SIG-M5 (cell line): ENCODE results near the gene C1QTNF6.

Source experiments
- DNase-seq: peaks from one replicate; lab custom pipeline; 2025; lab: John Stamatoyannopoulos, UW

The C1QTNF6 gene

GRCh38 chr22:37141971-37142370, 46.1 kb downstream of the C1QTNF6 start:
- DNase-seq, result no peak

- no peak for DNase-seq
Observed at GRCh38 chr22:37141476-37141875, 46.6 kb downstream of the C1QTNF6 start.

GRCh38 chr22:37140686-37141323, 47.2 kb downstream of the C1QTNF6 start:
- DNase-seq, result no peak

GRCh38 chr22:37139762-37140161, 48.3 kb downstream of the C1QTNF6 start:
- DNase-seq, result no peak

GRCh38 chr22:37138849-37139561, 49.0 kb downstream of the C1QTNF6 start:
- DNase-seq, result no peak

GRCh38 chr22:37137903-37138665, 50.0 kb downstream of the C1QTNF6 start:
- no peak for DNase-seq

GRCh38 chr22:37137131-37137530, 50.9 kb downstream of the C1QTNF6 start:
- DNase-seq, result no peak

- no peak for DNase-seq
Observed at GRCh38 chr22:37135023-37135422, 53.0 kb downstream of the C1QTNF6 start.

GRCh38 chr22:37133304-37134018, 54.6 kb downstream of the C1QTNF6 start:
- no peak for DNase-seq

GRCh38 chr22:37132773-37133172, 55.3 kb downstream of the C1QTNF6 start:
- DNase-seq, result no peak
